Fibroblast of mammary gland (primary cell): Measurements from ENCODE around the gene ZNF777.

Source experiments
- DNase-seq: peaks from one replicate; pipeline ENCODE4 v3.0.0-alpha.2; 2010; ENCODE audit warnings: low read depth
- H3K4me3 ChIP-seq: 2 replicates; pipeline ENCODE4 v1.5.1; 2011; ENCODE audit warnings: low read depth, mild to moderate bottlenecking, low read length, moderate library complexity; ENCODE audit not compliant: control insufficient read depth
- CTCF ChIP-seq: conservative IDR thresholded peaks from 2 replicates; pipeline ENCODE4 v1.5.1; 2011; ENCODE audit warnings: low read depth, low read length, inconsistent platforms; ENCODE audit not compliant: control insufficient read depth, insufficient read depth

Gene ZNF777

DNA sequence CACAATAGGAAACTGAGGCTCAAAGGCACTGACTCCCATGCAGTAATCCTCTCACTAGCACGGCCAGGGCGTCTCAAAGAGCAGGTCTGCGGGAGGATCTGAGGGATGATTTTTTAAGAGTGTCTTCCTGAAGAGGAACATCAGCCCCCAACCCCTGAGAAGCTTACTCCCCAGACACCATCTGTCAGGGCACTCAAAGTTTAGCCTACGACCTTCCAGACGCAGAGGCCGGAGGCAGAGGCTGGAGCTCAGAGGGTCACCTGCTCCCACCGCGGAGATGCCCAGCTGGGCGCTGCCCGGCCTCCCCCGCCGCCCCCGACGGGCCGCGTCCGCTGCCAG, 1.7 kb downstream of the ZNF777 start:
- DNase-seq: no peak
- no peak for TF ChIP-seq CTCF
- H3K4me3 ChIP-seq: peak overlapping the region; percentile 48

GRCh38 chr7:149458235-149458634, 2.6 kb downstream of the ZNF777 start:
- H3K4me3 ChIP-seq: no peak overlapping the region
- no peak for TF ChIP-seq CTCF
- DNase-seq: peak; percentile 12

GRCh38 chr7:149457766-149458165, 3.1 kb downstream of the ZNF777 start:
- no peak overlapping the region for H3K4me3 ChIP-seq
- no peak for TF ChIP-seq CTCF
- no peak for DNase-seq

GRCh38 chr7:149456506-149457421, 4.1 kb downstream of the ZNF777 start:
- no peak overlapping the region for H3K4me3 ChIP-seq
- DNase-seq: peak; percentile 15
- TF ChIP-seq CTCF: no peak

GRCh38 chr7:149455175-149455950, 5.5 kb downstream of the ZNF777 start:
- no peak overlapping the region for H3K4me3 ChIP-seq
- TF ChIP-seq CTCF: no peak
- DNase-seq: no peak

DNA sequence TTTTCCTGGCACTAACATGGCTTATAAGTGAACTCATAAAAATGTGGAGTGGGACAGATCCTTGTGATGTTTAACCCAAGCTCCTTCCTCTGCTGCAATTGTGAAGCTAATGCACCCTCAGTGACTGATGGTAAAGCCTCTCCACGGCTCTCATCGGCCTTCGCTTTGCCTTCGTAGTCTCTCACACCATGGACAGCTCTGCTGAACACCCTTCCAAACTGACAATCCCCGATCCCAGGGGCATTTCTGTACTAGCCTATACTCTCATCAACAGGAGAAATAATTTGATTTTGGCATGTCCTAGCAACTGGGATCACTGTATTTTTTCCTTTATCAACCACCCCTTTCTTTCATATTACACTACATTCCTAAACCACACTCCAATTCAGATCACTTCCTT, 6.1 kb downstream of the ZNF777 start:
- H3K4me3 ChIP-seq: no peak overlapping the region
- TF ChIP-seq CTCF: no peak
- no peak for DNase-seq
